Lower leg skin (tissue), 4 donors: ENCODE data around the gene FLT3. TPM values are rescaled to one million over a fixed set of nuclear protein-coding genes. Genes with fewer than 3 reads are reported as not detected.

Experiments used
- DNase-seq, 2 donors: peaks; one replicate each; pipeline ENCODE4 v3.0.0-alpha.2; 2019; ENCODE audit warnings: low spot score in 2 of 2
- H3K4me3 ChIP-seq: fragments of 200-600 bp; sonication (generic); 2 replicates; pipeline ENCODE4 v1.5.1; 2017; ENCODE audit warnings: mild to moderate bottlenecking, low read depth; ENCODE audit not compliant: poor library complexity, severe bottlenecking
- CTCF ChIP-seq, 3 donors: fragments of 450-650 bp; IDR thresholded peaks; one replicate each; pipeline ENCODE4 v1.5.1; 2016; ENCODE audit warnings: antibody characterized with exemption in 3 of 3, mild to moderate bottlenecking in 3 of 3, moderate library complexity in 2 of 3
- POLR2A ChIP-seq, 2 donors: fragments of 450-650 bp; IDR thresholded peaks; one replicate each; pipeline ENCODE4 v1.6.1; 2016 to 2017; ENCODE audit warnings: antibody characterized with exemption in 2 of 2, mild to moderate bottlenecking in 1 of 2, moderate library complexity in 1 of 2
- WGBS, 2 donors: methylation state at CpG; one replicate each; pipeline ENCODE4 v1.1.5; 2018; 5-methylcytosine and 5-hydroxymethylcytosine counted together
- intact Hi-C: fragments of 100-400 bp; cut with DNase I; formaldehyde crosslinking; loops from one replicate; pipeline ENCODE4 v1.15.0; 2023; ENCODE audit warnings: low total_unique reads
- total RNA-seq, 4 donors: library from RNA; depleted of rRNA; stranded (reverse); fragments of >200 nt; gene quantifications; one replicate each; pipeline ENCODE4 v1.1.0, GENCODE V29; 2016

FLT3 gene
- total RNA-seq, 4 donors from 2014 or later: 0.72 to 1.3 (median 0.89) TPM

GRCh38 chr13:28129911-28130693 is 29.7 kb upstream of the FLT3 start:
- 62 to 65% methylated on average over 5 of the region's 5 CpGs for WGBS, 2 donors
- intact Hi-C loops: no loop called here

GRCh38 chr13:28128926-28129325 is 28.6 kb upstream of the FLT3 start:
- no peak for DNase-seq
- intact Hi-C loops: no loop called here
- no peak overlapping the region for H3K4me3 ChIP-seq
- TF ChIP-seq POLR2A (IDR thresholded peaks at IDR 0.05): no peak
- no peak for TF ChIP-seq CTCF (IDR thresholded peaks at IDR 0.05)

More at GRCh38 chr13:28129911-28130693, 29.7 kb upstream of the FLT3 start:
- no peak for DNase-seq
- TF ChIP-seq CTCF (IDR thresholded peaks at IDR 0.05) (no peak), POLR2A (IDR thresholded peaks at IDR 0.05) (no peak)
- H3K4me3 ChIP-seq: no peak overlapping the region

- no peak for DNase-seq
These were observed 27.7 kb upstream of the FLT3 start for GRCh38 chr13:28128030-28128429.

GRCh38 chr13:28121224-28121623 is 20.8 kb upstream of the FLT3 start:
- no peak overlapping the region for H3K4me3 ChIP-seq
- WGBS, 2 donors: 92 to 94% methylated on average over 8 of the region's 8 CpGs
- intact Hi-C loops: no loop called here
- no peak for DNase-seq
- TF ChIP-seq CTCF (IDR thresholded peaks at IDR 0.05): no peak
- TF ChIP-seq POLR2A (IDR thresholded peaks at IDR 0.05): no peak

More at GRCh38 chr13:28128030-28128429, 27.7 kb upstream of the FLT3 start:
- no peak overlapping the region for H3K4me3 ChIP-seq
- intact Hi-C loops: no loop called here
- TF ChIP-seq CTCF (IDR thresholded peaks at IDR 0.05) (no peak), POLR2A (IDR thresholded peaks at IDR 0.05) (no peak)

- no peak for DNase-seq
- intact Hi-C loops: no loop called here
- TF ChIP-seq CTCF (IDR thresholded peaks at IDR 0.05): no peak
- TF ChIP-seq POLR2A (IDR thresholded peaks at IDR 0.05): no peak
- no peak overlapping the region for H3K4me3 ChIP-seq
These were observed 19.9 kb upstream of the FLT3 start for GRCh38 chr13:28120317-28120716.
